Spleen (tissue), 7 donors: ENCODE results near the gene ANKRD66.

Experiments
- CTCF ChIP-seq, 11 experiments: fragments of 200-600 bp in 7 of 11; fragments of 450-650 bp in 4 of 11; sonication (generic) in 4 of 11; IDR thresholded peaks in 8 of 11; conservative IDR thresholded peaks in 3 of 11; 1 replicate in 7 of 11; 2 replicates in 4 of 11; pipeline versions ENCODE4 v1.4.0 to v1.8.0; 2016 to 2021; ENCODE audit warnings: antibody characterized with exemption in 11 of 11, inconsistent platforms in 4 of 11, mild to moderate bottlenecking in 1 of 11
- POLR2A ChIP-seq, 3 donors: fragments of 450-650 bp; IDR thresholded peaks; one replicate each; pipeline ENCODE4 v1.5.1; 2017; ENCODE audit warnings: antibody characterized with exemption in 3 of 3, mild to moderate bottlenecking in 1 of 3
- donor health status: DM: no; HTN: no; CAD: no; lungs with moderate emphysema.
- donor health status: DM: no; HTN: no; CAD: no.
- donor health status: DM: no; HTN: no; CAD: no.

GRCh38 chr6:46733341-46733801, 13.4 kb upstream of the ANKRD66 start:
- TF ChIP-seq CTCF (IDR thresholded peaks at IDR 0.05 in 8 of 11, conservative IDR thresholded peaks at IDR 0.05 in 3 of 11), result no peak
- no peak for TF ChIP-seq POLR2A (IDR thresholded peaks at IDR 0.05)
